ENCODE results near the gene B4GALT5.

- TF ChIP-seq TAF1 (IDR thresholded peaks at IDR 0.05; ENCODE audit: borderline replicate concordance, insufficient read depth, low read length) (no peak), SIN3A (IDR thresholded peaks at IDR 0.05; ENCODE audit: borderline replicate concordance, insufficient read depth, low read length) (no peak), POLR2AphosphoS5 (IDR thresholded peaks at IDR 0.05; ENCODE audit: low read depth, low read length) (no peak)
Measured at GRCh38 chr20:49594143-49594930, 119.3 kb downstream of the B4GALT5 start.

Data from PFSK-1 (cell line).